ENCODE data around the gene UPK1B.

GRCh38 chr3:119222391-119222790 lies 49.0 kb downstream of the UPK1B start:
- TF ChIP-seq CTCF (IDR thresholded peaks at IDR 0.05) (no peak), EZH2phosphoT487 (IDR thresholded peaks at IDR 0.05) (no peak), EZH2 (IDR thresholded peaks at IDR 0.05) (no peak)
